Large intestine (tissue), 3 donors: ENCODE results near the gene MAOB. TPM values are rescaled to one million over a fixed set of nuclear protein-coding genes. Genes with fewer than 3 reads are reported as not detected.

ENCODE experiments used
- DNase-seq, 2 donors: peaks; one replicate each; pipeline versions ENCODE4 v3.0.0 to v3.0.0-alpha.2; 2013
- H3K27ac ChIP-seq: one replicate; pipeline ENCODE4 v1.5.1; 2013; ENCODE audit warnings: low read length
- H3K27me3 ChIP-seq: 2 replicates; pipeline ENCODE4 v1.6.1; 2013; ENCODE audit warnings: low read length; ENCODE audit not compliant: control insufficient read depth, insufficient read depth
- H3K36me3 ChIP-seq: 2 replicates; pipeline ENCODE4 v1.6.1; 2013; ENCODE audit warnings: low read length; ENCODE audit not compliant: control insufficient read depth, insufficient read depth
- H3K4me1 ChIP-seq: one replicate; pipeline ENCODE4 v1.6.1; 2013; ENCODE audit warnings: low read length; ENCODE audit not compliant: control insufficient read depth, insufficient read depth
- H3K4me3 ChIP-seq: one replicate; pipeline ENCODE4 v1.5.1; 2013; ENCODE audit warnings: low read length
- H3K9me3 ChIP-seq: one replicate; pipeline ENCODE4 v1.6.1; 2013; ENCODE audit warnings: mild to moderate bottlenecking, low read depth, low read length, moderate library complexity; ENCODE audit not compliant: control insufficient read depth
- WGBS: methylation state at CpG from one replicate; pipeline ENCODE4 v1.1.5; 2013; ENCODE audit warnings: low lambda C conversion rate; ENCODE audit not compliant: insufficient coverage; 5-methylcytosine and 5-hydroxymethylcytosine counted together
- polyA plus RNA-seq: library from polyadenylated mRNA; unstranded; fragments of 120-200 nt; gene quantifications from one replicate; pipeline ENCODE4 v1.2.1, GENCODE V29; 2013

MAOB gene
- polyA plus RNA-seq, 1 donor: 130 TPM

- WGBS: 80% methylated on average over 1 of the region's 3 CpGs
- Histone ChIP-seq H3K27me3 (no peaks in the 10 kb centered on the region), H3K36me3 (peaks cover 19% of the 10 kb centered on the region), H3K4me1 (no peaks in the 10 kb centered on the region), H3K4me3 (no peak overlapping the region), H3K27ac (no peak overlapping the region), H3K9me3 (no peaks in the 10 kb centered on the region)
- no peak for DNase-seq
These were observed 162.2 kb downstream of the MAOB start for GRCh38 chrX:43720082-43720481.

- Histone ChIP-seq H3K9me3 (no peaks in the 10 kb centered on the region), H3K4me1 (no peaks in the 10 kb centered on the region), H3K27me3 (no peaks in the 10 kb centered on the region), H3K4me3 (no peak overlapping the region), H3K36me3 (peaks cover 21% of the 10 kb centered on the region), H3K27ac (no peak overlapping the region)
- DNase-seq: no peak
- no CpG with 5 or more reads among the region's 1 CpG for whole genome bisulfite sequencing
These were observed 163.3 kb downstream of the MAOB start for GRCh38 chrX:43718956-43719355.

DNA sequence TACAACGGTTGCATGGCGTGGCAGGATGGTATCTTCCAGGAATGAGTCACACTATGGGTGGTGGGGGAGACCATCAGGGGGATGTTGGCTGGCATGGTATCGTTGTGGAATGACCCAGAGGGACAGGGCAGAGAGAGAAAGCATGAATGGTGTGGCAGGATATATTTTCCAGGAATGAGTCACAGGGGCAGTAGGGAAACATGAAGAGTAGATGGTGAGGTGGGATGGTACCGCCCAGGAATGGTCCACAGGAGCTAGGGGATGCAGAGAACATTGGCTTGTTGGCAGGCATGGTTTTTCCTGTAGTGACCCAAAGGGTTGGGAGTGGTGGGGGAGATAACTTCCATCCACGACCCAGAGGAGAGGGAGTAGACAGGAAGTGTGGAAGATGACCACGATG, 163.7 kb downstream of the MAOB start:
- no peaks in the 10 kb centered on the region for H3K9me3 ChIP-seq
- WGBS: 100% methylated on average over 2 of the region's 6 CpGs
- H3K27me3 ChIP-seq: no peaks in the 10 kb centered on the region
- H3K36me3 ChIP-seq: peaks cover 24% of the 10 kb centered on the region
- no peaks in the 10 kb centered on the region for H3K4me1 ChIP-seq
- no peak overlapping the region for H3K27ac ChIP-seq
- no peak overlapping the region for H3K4me3 ChIP-seq
- DNase-seq: no peak

- WGBS: no CpG with 5 or more reads among the region's 1 CpG
- no peak for DNase-seq
- H3K27me3 ChIP-seq: no peaks in the 10 kb centered on the region
- peaks cover 27% of the 10 kb centered on the region for H3K36me3 ChIP-seq
- H3K4me3 ChIP-seq: no peak overlapping the region
- no peaks in the 10 kb centered on the region for H3K9me3 ChIP-seq
- H3K27ac ChIP-seq: no peak overlapping the region
- H3K4me1 ChIP-seq: no peaks in the 10 kb centered on the region
These were observed 164.2 kb downstream of the MAOB start for GRCh38 chrX:43718081-43718480.

DNA sequence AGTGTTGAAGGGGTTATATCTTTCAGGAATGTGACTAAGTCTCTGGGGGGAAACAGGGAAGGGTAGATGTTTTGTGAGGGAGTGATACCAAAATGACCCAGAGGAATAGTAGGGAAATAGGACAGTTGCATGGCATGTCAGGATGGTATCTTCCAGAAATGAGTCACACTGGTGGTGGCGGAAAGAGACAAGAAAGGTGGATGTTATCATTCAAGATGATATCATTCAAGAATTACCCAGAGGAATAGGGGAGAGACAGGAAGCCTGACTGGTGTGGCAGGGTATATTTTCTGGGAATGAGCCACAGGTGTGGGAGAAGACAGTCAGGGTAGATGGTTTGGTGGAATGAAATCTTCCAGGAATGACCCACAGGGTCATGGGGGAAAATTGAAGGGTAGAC, 165.1 kb downstream of the MAOB start:
- H3K4me1 ChIP-seq: no peaks in the 10 kb centered on the region
- H3K27ac ChIP-seq: no peak overlapping the region
- H3K9me3 ChIP-seq: no peaks in the 10 kb centered on the region
- no peak overlapping the region for H3K4me3 ChIP-seq
- DNase-seq: no peak
- H3K27me3 ChIP-seq: no peaks in the 10 kb centered on the region
- WGBS: no CpG with 5 or more reads among the region's 1 CpG
- peaks cover 31% of the 10 kb centered on the region for H3K36me3 ChIP-seq

- no peak overlapping the region for H3K4me3 ChIP-seq
- no peaks in the 10 kb centered on the region for H3K27me3 ChIP-seq
- H3K9me3 ChIP-seq: no peaks in the 10 kb centered on the region
- no CpG with 5 or more reads among the region's 1 CpG for WGBS
- no peak overlapping the region for H3K27ac ChIP-seq
- no peaks in the 10 kb centered on the region for H3K4me1 ChIP-seq
- H3K36me3 ChIP-seq: peaks cover 31% of the 10 kb centered on the region
- no peak for DNase-seq
These were observed 165.6 kb downstream of the MAOB start for GRCh38 chrX:43716696-43717095.

Other genes starting within 250 kb of the MAOB start
- gene MAOA, start 226.2 kb downstream of the MAOB start, polyA plus RNA-seq: 94.7 TPM
- 0.54 TPM for gene NDP, start 90.9 kb upstream of the MAOB start, polyA plus RNA-seq